Adrenal gland (tissue), 12 donors: ENCODE measurements around the gene PTPN21. TPM values are rescaled to one million over a fixed set of nuclear protein-coding genes. Genes with fewer than 3 reads are reported as not detected.

Source experiments
- DNase-seq, 7 donors: peaks; one replicate each; pipeline ENCODE4 v3.0.0-alpha.2; 2019 to 2020
- H3K27ac ChIP-seq, 5 donors: fragments of 200-600 bp; sonication (generic) in 4 of 5; 1 replicate in 3 of 5; 2 replicates in 2 of 5; pipeline versions ENCODE4 v1.5.1 to v1.8.0; 2016 to 2020; ENCODE audit warnings: mild to moderate bottlenecking in 1 of 5
- H3K27me3 ChIP-seq: fragments of 200-600 bp; 2 replicates; pipeline ENCODE4 v1.8.0; 2021
- H3K36me3 ChIP-seq, 2 donors: fragments of 200-600 bp; replicated peaks in 1 of 2; 1 replicate in 1 of 2; 2 replicates in 1 of 2; pipeline versions ENCODE4 v1.5.1 to v1.8.0; 2018 to 2022
- H3K4me1 ChIP-seq, 2 donors: fragments of 200-600 bp; replicated peaks in 1 of 2; 1 replicate in 1 of 2; 2 replicates in 1 of 2; pipeline versions ENCODE4 v1.5.1 to v1.8.0; 2018 to 2021
- H3K4me3 ChIP-seq, 4 donors: fragments of 200-600 bp; sonication (generic) in 3 of 4; one replicate each; pipeline ENCODE4 v1.5.1; 2016 to 2018
- H3K9me3 ChIP-seq, 3 donors: fragments of 200-600 bp; sonication (generic) in 1 of 3; replicated peaks in 1 of 3; 1 replicate in 2 of 3; 2 replicates in 1 of 3; pipeline versions ENCODE4 v1.5.1 to v1.8.0; 2016 to 2021
- POLR2A ChIP-seq, 2 donors: fragments of 450-650 bp; IDR thresholded peaks; one replicate each; pipeline ENCODE4 v1.6.1; 2017; ENCODE audit warnings: antibody characterized with exemption in 2 of 2, mild to moderate bottlenecking in 2 of 2, moderate library complexity in 1 of 2
- WGBS, 4 donors: extraction: QIAGEN DNeasy Blood & Tissue Kit in 2 of 4; methylation state at CpG; one replicate each; pipeline versions ENCODE4 v1.1.5 to v1.1.7; 2013 to 2017; 5-methylcytosine and 5-hydroxymethylcytosine counted together
- intact Hi-C, 2 donors: fragments of 100-400 bp; cut with DNase I; formaldehyde crosslinking; loops; one replicate each; pipeline versions ENCODE4 v1.14.1 to v1.15.0; 2022 to 2023
- polyA plus RNA-seq, 3 donors: library from polyadenylated mRNA; stranded (reverse); fragments of 200-250 nt in 2 of 3; fragments of 350-450 nt in 1 of 3; fragmentation: Illumina TruSeq in 1 of 3; extraction: RNeasy Lipid Tissue Mini Kit (QIAGEN cat#74804) in 1 of 3; gene quantifications; one replicate each; pipeline ENCODE4 v1.2.3, GENCODE V29; 2013 to 2014
- total RNA-seq, 9 donors: library from RNA; depleted of rRNA in 4 of 9; stranded (reverse); fragments of >200 nt in 4 of 9; fragments of 120-200 nt in 1 of 9; fragmentation: NEBNext Ultra II Directional in 1 of 9; extraction: Animal tissue kit (Norgen Biotek cat#: 25700) in 1 of 9; gene quantifications; one replicate each; pipeline versions ENCODE4 v1.1.0 to v1.2.4, GENCODE V29; 2013 to 2023
- TF ChIP-seq, protein P1 (sequence below), 6 experiments: fragments of 450-650 bp in 4 of 6; fragments of 200-600 bp in 2 of 6; sonication (generic) in 1 of 6; IDR thresholded peaks; 1 replicate in 5 of 6; 2 replicates in 1 of 6; pipeline versions ENCODE4 v1.5.1 to v1.8.0; 2016 to 2021; ENCODE audit warnings: antibody characterized with exemption in 6 of 6, mild to moderate bottlenecking in 2 of 6, moderate library complexity in 1 of 6
- donor health status: healthy with polysubstance abuse.
- donor health status: Bipolar disorder and iron deficiency.
- donor health status: DM: yes; HTN: yes; CAD: no.
- donor health status: DM: no; HTN: no; CAD: no.
- donor health status: DM: no; HTN: no; CAD: no.
- donor health status: DM: yes; HTN: yes; CAD: no.

The PTPN21 gene
- total and polyA plus RNA-seq, 12 donors: 3.7 to 21.3 (median 12.1) TPM

DNA sequence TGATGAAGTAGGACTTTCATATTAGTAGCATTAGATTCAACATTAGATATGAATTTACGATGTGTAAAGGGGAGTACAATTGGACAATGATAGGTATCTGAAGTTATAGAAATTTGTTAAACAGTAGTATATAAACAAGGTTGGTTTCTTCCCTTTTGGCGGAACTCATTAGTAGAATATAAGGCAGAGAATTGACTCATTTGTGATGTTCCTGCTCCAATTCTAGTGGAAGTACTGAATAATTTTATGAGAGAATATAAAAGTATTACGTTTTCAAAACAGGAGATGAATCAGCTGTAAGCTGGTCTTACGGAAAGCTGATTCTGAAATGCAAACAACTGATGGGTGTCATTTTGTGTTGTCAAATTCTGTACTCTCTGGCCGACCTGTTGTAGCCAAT, 21.4 kb upstream of the PTPN21 start:
- Histone ChIP-seq H3K9me3 (no peaks in the 10 kb centered on the region), H3K4me1 (no peaks in the 10 kb centered on the region), H3K36me3 (peaks cover 0 to 95% of the 10 kb centered on the region in 2 donors), H3K4me3 (no peak overlapping the region), H3K27ac (no peak overlapping the region), H3K27me3 (no peaks in the 10 kb centered on the region)
- 92 to 97% (median 95%) methylated on average over 5 of the region's 5 CpGs for WGBS, 4 donors
- TF ChIP-seq POLR2A (IDR thresholded peaks at IDR 0.05): no peak
- TF ChIP-seq, protein P1, sequence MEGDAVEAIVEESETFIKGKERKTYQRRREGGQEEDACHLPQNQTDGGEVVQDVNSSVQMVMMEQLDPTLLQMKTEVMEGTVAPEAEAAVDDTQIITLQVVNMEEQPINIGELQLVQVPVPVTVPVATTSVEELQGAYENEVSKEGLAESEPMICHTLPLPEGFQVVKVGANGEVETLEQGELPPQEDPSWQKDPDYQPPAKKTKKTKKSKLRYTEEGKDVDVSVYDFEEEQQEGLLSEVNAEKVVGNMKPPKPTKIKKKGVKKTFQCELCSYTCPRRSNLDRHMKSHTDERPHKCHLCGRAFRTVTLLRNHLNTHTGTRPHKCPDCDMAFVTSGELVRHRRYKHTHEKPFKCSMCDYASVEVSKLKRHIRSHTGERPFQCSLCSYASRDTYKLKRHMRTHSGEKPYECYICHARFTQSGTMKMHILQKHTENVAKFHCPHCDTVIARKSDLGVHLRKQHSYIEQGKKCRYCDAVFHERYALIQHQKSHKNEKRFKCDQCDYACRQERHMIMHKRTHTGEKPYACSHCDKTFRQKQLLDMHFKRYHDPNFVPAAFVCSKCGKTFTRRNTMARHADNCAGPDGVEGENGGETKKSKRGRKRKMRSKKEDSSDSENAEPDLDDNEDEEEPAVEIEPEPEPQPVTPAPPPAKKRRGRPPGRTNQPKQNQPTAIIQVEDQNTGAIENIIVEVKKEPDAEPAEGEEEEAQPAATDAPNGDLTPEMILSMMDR (IDR thresholded peaks at IDR 0.05): no peak
- DNase-seq: no peak
- intact Hi-C loops: no loop called here

DNA sequence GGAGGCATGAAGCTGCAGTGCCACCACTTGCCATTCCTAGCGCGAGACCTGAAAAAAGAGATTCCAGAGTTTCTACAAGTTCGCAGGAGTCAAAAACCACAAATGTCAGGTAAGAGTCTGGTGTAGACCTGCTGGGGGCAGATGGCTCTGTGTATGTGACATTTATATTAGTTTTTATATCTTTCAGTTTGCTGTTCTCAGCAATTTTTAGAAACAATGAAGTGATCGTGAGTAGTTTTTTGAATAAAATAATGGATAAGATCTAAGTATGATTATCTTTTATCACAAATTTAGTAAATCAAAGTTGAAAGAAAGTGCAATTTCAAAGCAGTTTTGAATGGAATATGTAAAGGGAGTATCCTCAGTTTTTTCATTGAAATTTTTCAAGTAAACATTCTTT, 17.3 kb upstream of the PTPN21 start:
- WGBS, 4 donors: 91 to 95% (median 92%) methylated on average over 4 of the region's 4 CpGs
- no peak for TF ChIP-seq POLR2A (IDR thresholded peaks at IDR 0.05)
- TF ChIP-seq, protein P1 (IDR thresholded peaks at IDR 0.05): no peak
- intact Hi-C loops: no loop called here
- H3K4me1 ChIP-seq: no peaks in the 10 kb centered on the region
- no peak for DNase-seq
- no peaks in the 10 kb centered on the region for H3K27me3 ChIP-seq
- H3K9me3 ChIP-seq: no peaks in the 10 kb centered on the region
- no peak overlapping the region for H3K27ac ChIP-seq
- H3K4me3 ChIP-seq: no peak overlapping the region
- H3K36me3 ChIP-seq: peaks cover 0 to 98% of the 10 kb centered on the region in 2 donors

DNA sequence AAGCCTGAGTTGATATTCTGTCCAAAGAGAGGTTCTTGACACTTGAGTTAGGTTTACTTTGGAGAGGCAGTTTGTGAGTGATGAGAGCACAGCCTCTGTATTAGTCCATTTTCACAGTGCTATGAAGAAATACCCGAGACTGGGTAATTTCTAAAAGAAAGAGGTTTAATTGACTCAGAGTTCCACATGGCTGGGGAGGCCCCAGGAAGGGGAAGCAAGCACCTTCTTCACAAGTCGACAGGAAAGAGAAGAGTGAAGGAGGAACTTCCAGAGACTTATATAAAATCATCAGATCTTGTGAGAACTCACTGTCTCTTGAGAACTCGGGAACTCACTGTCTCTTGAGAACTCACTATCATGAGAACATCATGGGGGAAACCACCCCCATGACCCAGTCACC, 13.4 kb upstream of the PTPN21 start:
- Histone ChIP-seq H3K27ac (no peak overlapping the region), H3K9me3 (no peaks in the 10 kb centered on the region), H3K36me3 (peaks cover 0 to 65% of the 10 kb centered on the region in 2 donors), H3K27me3 (no peaks in the 10 kb centered on the region), H3K4me3 (no peak overlapping the region), H3K4me1 (peaks cover 11 to 30% of the 10 kb centered on the region in 2 donors)
- TF ChIP-seq POLR2A (IDR thresholded peaks at IDR 0.05): no peak
- TF ChIP-seq, protein P1 (IDR thresholded peaks at IDR 0.05): no peak
- intact Hi-C loops: no loop called here
- DNase-seq: no peak
- WGBS, 4 donors: 74 to 85% (median 81%) methylated on average over 3 of the region's 3 CpGs

DNA sequence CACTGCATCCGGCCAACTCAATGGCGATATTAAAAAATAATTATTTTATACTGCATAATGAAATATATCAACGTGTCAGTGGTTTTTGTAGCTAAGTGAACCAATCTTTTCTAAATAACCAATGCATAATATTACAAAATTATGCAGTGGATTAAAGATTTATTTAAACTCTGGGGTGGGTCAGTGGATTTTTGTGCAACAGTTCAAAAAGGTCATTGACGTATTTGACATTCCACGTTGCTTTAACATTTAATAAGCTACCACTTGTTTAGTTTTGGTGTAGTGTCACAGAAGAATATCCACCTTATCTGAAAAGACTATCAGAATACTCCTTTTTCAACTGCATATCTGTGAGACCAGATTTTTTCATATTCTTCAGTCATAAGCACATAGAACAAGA, 10.6 kb upstream of the PTPN21 start:
- 89 to 95% (median 91%) methylated on average over 5 of the region's 5 CpGs for WGBS, 4 donors
- peaks cover 0 to 38% of the 10 kb centered on the region in 2 donors for H3K36me3 ChIP-seq
- DNase-seq: no peak
- TF ChIP-seq, protein P1 (IDR thresholded peaks at IDR 0.05): no peak
- no peak for TF ChIP-seq POLR2A (IDR thresholded peaks at IDR 0.05)
- H3K27ac ChIP-seq: no peak overlapping the region
- no peaks in the 10 kb centered on the region for H3K27me3 ChIP-seq
- intact Hi-C loops: no loop called here
- H3K9me3 ChIP-seq: no peaks in the 10 kb centered on the region
- peaks cover 11 to 34% of the 10 kb centered on the region in 2 donors for H3K4me1 ChIP-seq
- H3K4me3 ChIP-seq: no peak overlapping the region
